ENCODE data around the gene CLSTN1. TPM values are rescaled to one million over a fixed set of nuclear protein-coding genes. Genes with fewer than 3 reads are reported as not detected.

Gene CLSTN1
- total RNA-seq, 1 donor from 2014 or later, result 136 TPM

DNA sequence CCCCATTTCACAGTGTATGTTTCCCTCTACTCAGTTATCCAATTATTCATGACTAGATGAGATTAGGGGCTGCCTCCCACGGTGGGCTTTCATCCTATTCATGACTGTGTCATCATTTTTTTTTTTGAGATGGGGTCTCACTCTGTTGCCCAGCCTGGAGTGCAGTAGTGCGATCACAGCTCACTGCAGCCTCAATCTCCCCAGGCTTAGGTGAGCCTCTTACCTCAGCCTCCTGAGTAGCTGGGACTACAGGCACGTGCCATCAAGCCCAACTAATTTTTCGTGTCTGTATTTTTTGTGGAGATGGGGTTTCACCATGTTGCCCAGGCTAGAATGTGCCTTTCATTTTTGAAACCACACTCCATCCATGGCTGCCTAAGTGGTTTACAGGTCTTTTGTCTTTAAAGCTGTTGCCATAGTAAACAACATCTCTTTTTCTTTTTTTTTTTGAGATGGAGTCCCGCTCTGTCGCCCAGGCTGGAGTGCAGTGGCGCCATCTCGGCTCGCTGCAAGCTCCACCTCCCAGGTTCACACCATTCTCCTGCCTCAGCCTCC is 112.2 kb downstream of the CLSTN1 start:
- H3K27me3 Mint-ChIP-seq, result no peaks in the 10 kb centered on the region
- H3K4me1 Mint-ChIP-seq (ENCODE audit: unreplicated experiment), result no peaks in the 10 kb centered on the region
- H3K27ac Mint-ChIP-seq, result no peak overlapping the region
- no peak for DNase-seq (ENCODE audit: extremely low spot score, unreplicated experiment)
- H3K4me3 Mint-ChIP-seq, result no peak overlapping the region
- TF ChIP-seq, protein P1, sequence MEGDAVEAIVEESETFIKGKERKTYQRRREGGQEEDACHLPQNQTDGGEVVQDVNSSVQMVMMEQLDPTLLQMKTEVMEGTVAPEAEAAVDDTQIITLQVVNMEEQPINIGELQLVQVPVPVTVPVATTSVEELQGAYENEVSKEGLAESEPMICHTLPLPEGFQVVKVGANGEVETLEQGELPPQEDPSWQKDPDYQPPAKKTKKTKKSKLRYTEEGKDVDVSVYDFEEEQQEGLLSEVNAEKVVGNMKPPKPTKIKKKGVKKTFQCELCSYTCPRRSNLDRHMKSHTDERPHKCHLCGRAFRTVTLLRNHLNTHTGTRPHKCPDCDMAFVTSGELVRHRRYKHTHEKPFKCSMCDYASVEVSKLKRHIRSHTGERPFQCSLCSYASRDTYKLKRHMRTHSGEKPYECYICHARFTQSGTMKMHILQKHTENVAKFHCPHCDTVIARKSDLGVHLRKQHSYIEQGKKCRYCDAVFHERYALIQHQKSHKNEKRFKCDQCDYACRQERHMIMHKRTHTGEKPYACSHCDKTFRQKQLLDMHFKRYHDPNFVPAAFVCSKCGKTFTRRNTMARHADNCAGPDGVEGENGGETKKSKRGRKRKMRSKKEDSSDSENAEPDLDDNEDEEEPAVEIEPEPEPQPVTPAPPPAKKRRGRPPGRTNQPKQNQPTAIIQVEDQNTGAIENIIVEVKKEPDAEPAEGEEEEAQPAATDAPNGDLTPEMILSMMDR (conservative IDR thresholded peaks at IDR 0.05), result no peak
- no peaks in the 10 kb centered on the region for H3K9me3 Mint-ChIP-seq
- H3K36me3 Mint-ChIP-seq, result no peaks in the 10 kb centered on the region

DNA sequence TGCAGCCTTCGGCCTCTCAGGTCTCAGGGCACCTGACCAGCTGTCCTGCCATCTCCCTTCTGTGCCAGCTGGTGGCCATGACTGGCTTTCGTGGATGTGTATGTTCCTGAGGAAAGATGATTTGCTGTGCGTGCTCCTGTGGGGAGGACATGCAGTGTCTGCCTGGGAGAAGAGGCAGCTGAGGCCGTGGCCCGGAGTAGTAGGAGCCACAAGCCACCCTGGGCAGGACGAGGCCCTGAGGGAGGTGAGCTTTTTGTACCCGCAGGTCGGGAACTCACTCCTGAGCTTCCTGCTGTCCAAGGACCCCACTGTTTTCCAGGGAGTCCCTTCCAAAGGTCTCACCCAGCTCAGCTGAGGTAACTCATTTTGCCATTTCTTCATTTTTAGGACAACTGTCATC is 113.7 kb downstream of the CLSTN1 start:
- no peaks in the 10 kb centered on the region for H3K36me3 Mint-ChIP-seq
- H3K27ac Mint-ChIP-seq, result no peak overlapping the region
- H3K9me3 Mint-ChIP-seq, result no peaks in the 10 kb centered on the region

DNA sequence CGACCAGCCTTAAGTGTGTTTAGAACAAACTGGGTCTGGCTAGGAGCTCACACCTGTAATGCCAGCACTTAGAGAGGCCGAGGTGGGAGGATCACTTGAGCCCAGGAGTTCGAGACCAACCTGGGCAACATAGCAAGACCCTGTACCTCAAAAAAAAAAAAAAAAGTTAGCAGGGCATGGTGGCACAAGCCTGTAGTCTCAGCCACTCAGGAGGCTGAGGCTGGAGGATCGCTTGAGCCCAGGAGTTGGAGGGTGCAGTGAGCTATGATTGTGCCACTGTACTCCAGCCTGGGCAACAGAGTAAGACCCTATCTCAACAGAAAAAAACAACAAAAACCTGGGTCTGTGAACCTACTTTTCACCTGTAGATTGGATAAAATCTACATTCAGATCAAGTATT is 117.6 kb downstream of the CLSTN1 start:
- Mint-ChIP-seq H3K9me3 (peaks cover 5% of the 10 kb centered on the region), H3K27me3 (no peaks in the 10 kb centered on the region), H3K4me1 (ENCODE audit: unreplicated experiment) (no peaks in the 10 kb centered on the region), H3K36me3 (no peaks in the 10 kb centered on the region), H3K27ac (no peak overlapping the region), H3K4me3 (no peak overlapping the region)
- TF ChIP-seq, protein P1 (conservative IDR thresholded peaks at IDR 0.05), result no peak
- no peak for DNase-seq (ENCODE audit: extremely low spot score, unreplicated experiment)

More for the DNA sequence above, 113.7 kb downstream of the CLSTN1 start:
- no peaks in the 10 kb centered on the region for H3K27me3 Mint-ChIP-seq
- H3K4me3 Mint-ChIP-seq, result no peak overlapping the region
- TF ChIP-seq, protein P1 (conservative IDR thresholded peaks at IDR 0.05), result no peak
- DNase-seq (ENCODE audit: extremely low spot score, unreplicated experiment), result no peak
- no peaks in the 10 kb centered on the region for H3K4me1 Mint-ChIP-seq (ENCODE audit: unreplicated experiment)

DNA sequence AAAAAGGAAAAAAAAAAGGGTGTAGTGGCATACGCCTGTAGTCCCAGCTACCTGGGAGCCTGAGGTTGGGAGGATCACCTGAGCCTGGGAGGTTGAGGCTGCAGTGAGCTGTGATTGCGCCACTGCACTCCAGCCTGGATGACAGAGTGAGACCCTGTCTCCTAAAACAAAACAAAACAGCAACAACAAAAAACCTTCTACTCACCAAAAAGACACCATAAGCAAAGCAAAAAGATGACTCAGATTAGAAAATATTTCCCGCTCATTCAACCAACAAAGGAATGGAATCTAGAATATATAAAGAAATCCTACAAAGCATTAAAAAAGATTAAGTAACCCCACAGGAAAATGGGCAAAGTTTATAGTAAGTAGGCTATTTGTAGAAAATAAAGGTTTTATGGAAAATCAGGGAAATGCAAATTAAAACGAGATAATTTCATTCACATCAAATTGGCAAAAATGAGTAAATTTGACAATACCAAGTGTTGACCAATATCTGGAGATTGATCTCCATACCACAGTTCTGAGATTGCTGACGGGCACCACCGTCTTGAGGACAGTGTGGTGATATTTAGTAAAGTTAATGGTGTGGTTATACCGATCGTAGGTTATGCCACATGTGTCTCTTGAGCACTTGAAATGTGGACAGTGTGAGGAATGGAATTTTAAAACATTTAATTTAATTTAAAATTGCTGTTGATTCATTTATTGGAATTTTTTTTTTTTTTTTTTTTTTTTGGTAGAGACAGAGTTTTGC is 118.2 kb downstream of the CLSTN1 start:
- no peak for DNase-seq (ENCODE audit: extremely low spot score, unreplicated experiment)
- Mint-ChIP-seq H3K4me1 (ENCODE audit: unreplicated experiment) (peaks cover 5% of the 10 kb centered on the region), H3K36me3 (no peaks in the 10 kb centered on the region)

DNA sequence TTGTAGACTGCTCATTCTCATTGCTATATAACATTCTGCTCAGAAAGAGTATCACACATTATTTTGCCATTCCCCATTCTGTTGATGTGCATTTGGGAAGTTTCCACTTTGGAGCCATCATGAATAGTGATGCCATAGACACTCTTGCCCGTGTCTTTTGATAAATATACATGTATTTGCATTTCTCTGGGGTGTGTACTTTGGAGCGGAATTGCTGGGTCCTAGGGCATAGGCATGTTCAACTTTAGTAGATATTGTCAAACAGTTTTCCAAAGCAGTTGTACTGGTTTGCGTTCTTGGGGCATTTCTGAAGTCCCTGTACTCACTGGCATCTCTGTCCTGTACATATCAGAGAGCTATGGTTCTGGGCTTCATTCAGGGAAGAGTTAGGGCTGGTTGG is 120.1 kb downstream of the CLSTN1 start:
- Mint-ChIP-seq H3K9me3 (peaks cover 5% of the 10 kb centered on the region), H3K4me1 (ENCODE audit: unreplicated experiment) (peaks cover 7% of the 10 kb centered on the region), H3K27me3 (peaks cover 7% of the 10 kb centered on the region), H3K4me3 (no peak overlapping the region), H3K27ac (no peak overlapping the region), H3K36me3 (no peaks in the 10 kb centered on the region)
- TF ChIP-seq, protein P1 (conservative IDR thresholded peaks at IDR 0.05), result no peak
- DNase-seq (ENCODE audit: extremely low spot score, unreplicated experiment), result no peak

More for the DNA sequence above, 118.2 kb downstream of the CLSTN1 start:
- H3K4me3 Mint-ChIP-seq, result no peak overlapping the region
- peaks cover 6% of the 10 kb centered on the region for H3K27me3 Mint-ChIP-seq
- TF ChIP-seq, protein P1 (conservative IDR thresholded peaks at IDR 0.05), result no peak
- no peak overlapping the region for H3K27ac Mint-ChIP-seq
- H3K9me3 Mint-ChIP-seq, result peaks cover 5% of the 10 kb centered on the region
